Liver (tissue), 9 donors: Measurements from ENCODE around the gene LAX1. TPM values are rescaled to one million over a fixed set of nuclear protein-coding genes. Genes with fewer than 3 reads are reported as not detected.
"Not testable (repeated sequence)": the region's sequence is repeated elsewhere in the genome, so short reads cannot be mapped to it uniquely, and the experiment has no call there.

Source experiments
- DNase-seq: peaks from one replicate; pipeline ENCODE4 v3.0.0-alpha.2; 2017; ENCODE audit warnings: low spot score
- H3K27ac ChIP-seq, 2 donors: one replicate each; pipeline ENCODE4 v1.7.0; 2013; ENCODE audit warnings: inconsistent platforms in 2 of 2, low read length in 2 of 2, control low read depth in 1 of 2, low read depth in 1 of 2, mild to moderate bottlenecking in 1 of 2
- H3K27me3 ChIP-seq, 4 donors: one replicate each; pipeline versions ENCODE4 v1.6.1 to v1.7.0; 2013; ENCODE audit warnings: low read length in 3 of 4, inconsistent platforms in 1 of 4, mild to moderate bottlenecking in 1 of 4, moderate library complexity in 1 of 4; ENCODE audit not compliant: control insufficient read depth in 4 of 4, insufficient read depth in 4 of 4
- H3K36me3 ChIP-seq, 4 donors: one replicate each; pipeline versions ENCODE4 v1.6.1 to v1.7.0; 2013; ENCODE audit warnings: low read length in 3 of 4, mild to moderate bottlenecking in 3 of 4, low read depth in 1 of 4, moderate library complexity in 1 of 4; ENCODE audit not compliant: control insufficient read depth in 4 of 4, insufficient read depth in 3 of 4
- H3K4me1 ChIP-seq, 4 donors: one replicate each; pipeline versions ENCODE4 v1.6.1 to v1.7.0; 2013; ENCODE audit warnings: low read length in 3 of 4, mild to moderate bottlenecking in 3 of 4, moderate library complexity in 1 of 4; ENCODE audit not compliant: control insufficient read depth in 4 of 4, insufficient read depth in 4 of 4
- H3K4me3 ChIP-seq, 3 donors: one replicate each; pipeline versions ENCODE4 v1.6.1 to v1.7.0; 2013; ENCODE audit warnings: low read length in 3 of 3, control low read depth in 1 of 3, low read depth in 1 of 3, mild to moderate bottlenecking in 1 of 3
- H3K9ac ChIP-seq, 2 donors: one replicate each; pipeline ENCODE4 v1.7.0; 2013; ENCODE audit warnings: low read length in 2 of 2, mild to moderate bottlenecking in 2 of 2, moderate library complexity in 2 of 2, control low read depth in 1 of 2, low read depth in 1 of 2
- H3K9me3 ChIP-seq, 4 donors: one replicate each; pipeline versions ENCODE4 v1.6.1 to v1.7.0; 2013; ENCODE audit warnings: low read length in 3 of 4; ENCODE audit not compliant: control insufficient read depth in 4 of 4
- ATF3 ChIP-seq: IDR thresholded peaks from 2 replicates; pipeline ENCODE4 v1.6.1; 2016; ENCODE audit warnings: antibody characterized with exemption
- CTCF ChIP-seq: fragments of 150-350 bp; IDR thresholded peaks from 2 replicates; pipeline ENCODE4 v1.5.1; 2017; ENCODE audit warnings: improper control_type of control experiment, low read depth, low read length; ENCODE audit not compliant: missing input control
- EGR1 ChIP-seq, 2 donors: IDR thresholded peaks; 2 replicates each; pipeline ENCODE4 v1.6.1; 2016 to 2018; ENCODE audit warnings: antibody characterized with exemption in 2 of 2, low read depth in 2 of 2
- FOXA1 ChIP-seq: IDR thresholded peaks from 2 replicates; pipeline ENCODE4 v1.6.1; 2016; ENCODE audit warnings: antibody characterized with exemption
- FOXA2 ChIP-seq: IDR thresholded peaks from 2 replicates; pipeline ENCODE4 v1.6.1; 2016; ENCODE audit warnings: antibody characterized with exemption
- GABPA ChIP-seq, 2 donors: IDR thresholded peaks in 1 of 2; conservative IDR thresholded peaks in 1 of 2; 2 replicates each; pipeline ENCODE4 v1.6.1; 2016; ENCODE audit warnings: antibody characterized with exemption in 2 of 2, mild to moderate bottlenecking in 1 of 2, moderate library complexity in 1 of 2
- HNF4A ChIP-seq, 2 donors: conservative IDR thresholded peaks; 2 replicates each; pipeline ENCODE4 v1.6.1; 2016; ENCODE audit warnings: antibody characterized with exemption in 2 of 2, mild to moderate bottlenecking in 2 of 2
- HNF4G ChIP-seq: IDR thresholded peaks from 2 replicates; pipeline ENCODE4 v1.6.1; 2016; ENCODE audit warnings: antibody characterized with exemption
- MAX ChIP-seq: IDR thresholded peaks from 2 replicates; pipeline ENCODE4 v1.6.1; 2016; ENCODE audit warnings: antibody characterized with exemption
- NR2F2 ChIP-seq: IDR thresholded peaks from 2 replicates; pipeline ENCODE4 v1.6.1; 2016; ENCODE audit warnings: antibody characterized with exemption
- RAD21 ChIP-seq, 2 donors: IDR thresholded peaks; 2 replicates each; pipeline ENCODE4 v1.6.1; 2016; ENCODE audit warnings: antibody characterized with exemption in 2 of 2, mild to moderate bottlenecking in 2 of 2
- RXRA ChIP-seq, 2 donors: IDR thresholded peaks; 2 replicates each; pipeline ENCODE4 v1.6.1; 2017 to 2018; ENCODE audit warnings: antibody characterized with exemption in 2 of 2, mild to moderate bottlenecking in 1 of 2
- SP1 ChIP-seq: IDR thresholded peaks from 2 replicates; pipeline ENCODE4 v1.6.1; 2018; ENCODE audit warnings: antibody characterized with exemption, mild to moderate bottlenecking
- TAF1 ChIP-seq: conservative IDR thresholded peaks from 2 replicates; pipeline ENCODE4 v1.6.1; 2016; ENCODE audit warnings: antibody characterized with exemption, mild to moderate bottlenecking
- YY1 ChIP-seq: IDR thresholded peaks from 2 replicates; pipeline ENCODE4 v1.6.1; 2016; ENCODE audit warnings: antibody characterized with exemption, mild to moderate bottlenecking
- WGBS: extraction: QIAGEN DNeasy Blood & Tissue Kit; methylation state at CpG from one replicate; pipeline ENCODE4 v1.1.7; 2013; 5-methylcytosine and 5-hydroxymethylcytosine counted together
- polyA plus RNA-seq, 2 donors: library from polyadenylated mRNA; stranded (reverse) in 1 of 2; unstranded in 1 of 2; fragments of 200-250 nt in 1 of 2; fragments of >200 nt in 1 of 2; fragmentation: Nextera tagmentation in 1 of 2; extraction: Ambion mirVana in 1 of 2; gene quantifications; one replicate each; pipeline versions ENCODE4 v1.2.1 to v1.2.3, GENCODE V29; 2013 to 2015
- total RNA-seq, 2 donors: library from RNA; depleted of rRNA; stranded (reverse); fragments of >200 nt; gene quantifications; one replicate each; pipeline ENCODE4 v1.2.3, GENCODE V29; 2014
- TF ChIP-seq, protein P1 (sequence below): IDR thresholded peaks from 2 replicates; pipeline ENCODE4 v1.6.1; 2016; ENCODE audit warnings: antibody characterized with exemption, mild to moderate bottlenecking
- TF ChIP-seq, protein P2 (sequence below): IDR thresholded peaks from 2 replicates; pipeline ENCODE4 v1.6.1; 2016; ENCODE audit warnings: antibody characterized with exemption
- donor health status: healthy.
- donor health status: healthy.
- donor health status: healthy.
- donor health status: healthy.
- donor health status: healthy.

The LAX1 gene
- total and polyA plus RNA-seq, 4 donors: 0.21 to 0.67 (median 0.38) TPM

- WGBS: 86% methylated on average over 4 of the region's 4 CpGs
- DNase-seq: no peak
- Histone ChIP-seq H3K36me3 (no peaks in the 10 kb centered on the region), H3K27ac (no peak overlapping the region), H3K27me3 (no peaks in the 10 kb centered on the region), H3K4me3 (no peak overlapping the region), H3K9ac (no peak overlapping the region), H3K4me1 (no peaks in the 10 kb centered on the region), H3K9me3 (no peaks in the 10 kb centered on the region)
- TF ChIP-seq CTCF (no peak), GABPA (IDR thresholded peaks at IDR 0.05 in 1 of 2, conservative IDR thresholded peaks at IDR 0.05 in 1 of 2) (no peak), ATF3 (no peak), NR2F2 (no peak), HNF4A (conservative IDR thresholded peaks at IDR 0.05) (no peak), HNF4G (no peak), FOXA1 (no peak), YY1 (no peak), RAD21 (IDR thresholded peaks at IDR 0.05) (no peak), FOXA2 (no peak), EGR1 (IDR thresholded peaks at IDR 0.05; ENCODE audit: low read depth in 2 of 2) (no peak), SP1 (no peak)
- TF ChIP-seq, protein P1, sequence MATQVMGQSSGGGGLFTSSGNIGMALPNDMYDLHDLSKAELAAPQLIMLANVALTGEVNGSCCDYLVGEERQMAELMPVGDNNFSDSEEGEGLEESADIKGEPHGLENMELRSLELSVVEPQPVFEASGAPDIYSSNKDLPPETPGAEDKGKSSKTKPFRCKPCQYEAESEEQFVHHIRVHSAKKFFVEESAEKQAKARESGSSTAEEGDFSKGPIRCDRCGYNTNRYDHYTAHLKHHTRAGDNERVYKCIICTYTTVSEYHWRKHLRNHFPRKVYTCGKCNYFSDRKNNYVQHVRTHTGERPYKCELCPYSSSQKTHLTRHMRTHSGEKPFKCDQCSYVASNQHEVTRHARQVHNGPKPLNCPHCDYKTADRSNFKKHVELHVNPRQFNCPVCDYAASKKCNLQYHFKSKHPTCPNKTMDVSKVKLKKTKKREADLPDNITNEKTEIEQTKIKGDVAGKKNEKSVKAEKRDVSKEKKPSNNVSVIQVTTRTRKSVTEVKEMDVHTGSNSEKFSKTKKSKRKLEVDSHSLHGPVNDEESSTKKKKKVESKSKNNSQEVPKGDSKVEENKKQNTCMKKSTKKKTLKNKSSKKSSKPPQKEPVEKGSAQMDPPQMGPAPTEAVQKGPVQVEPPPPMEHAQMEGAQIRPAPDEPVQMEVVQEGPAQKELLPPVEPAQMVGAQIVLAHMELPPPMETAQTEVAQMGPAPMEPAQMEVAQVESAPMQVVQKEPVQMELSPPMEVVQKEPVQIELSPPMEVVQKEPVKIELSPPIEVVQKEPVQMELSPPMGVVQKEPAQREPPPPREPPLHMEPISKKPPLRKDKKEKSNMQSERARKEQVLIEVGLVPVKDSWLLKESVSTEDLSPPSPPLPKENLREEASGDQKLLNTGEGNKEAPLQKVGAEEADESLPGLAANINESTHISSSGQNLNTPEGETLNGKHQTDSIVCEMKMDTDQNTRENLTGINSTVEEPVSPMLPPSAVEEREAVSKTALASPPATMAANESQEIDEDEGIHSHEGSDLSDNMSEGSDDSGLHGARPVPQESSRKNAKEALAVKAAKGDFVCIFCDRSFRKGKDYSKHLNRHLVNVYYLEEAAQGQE: no peak
These were observed 8.9 kb upstream of the LAX1 start for GRCh38 chr1:203756036-203756435.

DNA sequence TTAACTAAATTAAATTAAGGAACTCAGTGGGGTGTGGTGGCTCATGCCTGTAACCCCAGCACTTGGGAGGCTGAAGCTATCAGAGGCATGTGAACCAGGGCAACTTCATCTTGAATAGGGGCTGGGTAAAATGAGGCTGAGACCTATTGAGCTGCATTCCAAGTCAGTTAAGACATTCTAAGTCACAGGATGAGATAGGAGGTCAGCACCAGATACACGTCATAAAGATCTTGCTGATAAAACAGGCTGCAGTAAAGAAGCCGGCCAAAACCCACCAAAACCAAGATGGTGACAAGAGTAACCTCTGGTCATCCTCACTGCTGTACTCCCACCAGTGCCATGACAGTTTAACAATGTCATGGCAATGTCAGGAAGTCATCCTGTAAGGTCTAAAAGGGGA, 6.2 kb upstream of the LAX1 start:
- not testable (repeated sequence) for DNase-seq, H3K9me3 ChIP-seq
- 94% methylated on average over 2 of the region's 2 CpGs for WGBS

DNA sequence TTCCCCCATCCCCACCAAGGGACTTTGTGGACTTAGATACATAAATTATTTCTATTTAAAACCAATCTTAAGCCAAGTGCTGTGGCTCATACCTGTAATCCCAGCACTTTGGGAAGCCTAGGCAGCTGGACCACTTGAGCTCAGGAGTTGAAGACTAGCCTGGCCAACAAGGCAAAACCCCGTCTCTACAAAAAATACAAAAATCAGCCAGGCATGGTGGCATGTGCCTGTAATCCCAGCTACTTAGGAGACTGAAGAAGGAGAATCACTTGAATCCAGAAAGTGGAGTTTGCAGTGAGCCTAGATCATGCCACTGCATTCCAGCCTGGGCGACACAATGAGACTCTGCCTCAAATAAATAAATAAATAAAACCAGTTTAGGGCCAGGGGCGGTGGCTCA, 4.5 kb upstream of the LAX1 start:
- Histone ChIP-seq H3K36me3 (no peaks in the 10 kb centered on the region), H3K4me3 (no peak overlapping the region), H3K9ac (no peak overlapping the region), H3K27ac (no peak overlapping the region), H3K9me3 (no peaks in the 10 kb centered on the region), H3K27me3 (no peaks in the 10 kb centered on the region), H3K4me1 (no peaks in the 10 kb centered on the region)
- TF ChIP-seq RXRA (IDR thresholded peaks at IDR 0.05) (no peak), FOXA1 (no peak), SP1 (no peak), GABPA (IDR thresholded peaks at IDR 0.05 in 1 of 2, conservative IDR thresholded peaks at IDR 0.05 in 1 of 2) (no peak), CTCF (no peak), MAX (no peak), HNF4G (no peak), HNF4A (conservative IDR thresholded peaks at IDR 0.05) (no peak), RAD21 (IDR thresholded peaks at IDR 0.05) (no peak), FOXA2 (no peak), EGR1 (IDR thresholded peaks at IDR 0.05; ENCODE audit: low read depth in 2 of 2) (no peak), YY1 (no peak), ATF3 (no peak), NR2F2 (no peak), TAF1 (no peak)
- TF ChIP-seq, protein P2, sequence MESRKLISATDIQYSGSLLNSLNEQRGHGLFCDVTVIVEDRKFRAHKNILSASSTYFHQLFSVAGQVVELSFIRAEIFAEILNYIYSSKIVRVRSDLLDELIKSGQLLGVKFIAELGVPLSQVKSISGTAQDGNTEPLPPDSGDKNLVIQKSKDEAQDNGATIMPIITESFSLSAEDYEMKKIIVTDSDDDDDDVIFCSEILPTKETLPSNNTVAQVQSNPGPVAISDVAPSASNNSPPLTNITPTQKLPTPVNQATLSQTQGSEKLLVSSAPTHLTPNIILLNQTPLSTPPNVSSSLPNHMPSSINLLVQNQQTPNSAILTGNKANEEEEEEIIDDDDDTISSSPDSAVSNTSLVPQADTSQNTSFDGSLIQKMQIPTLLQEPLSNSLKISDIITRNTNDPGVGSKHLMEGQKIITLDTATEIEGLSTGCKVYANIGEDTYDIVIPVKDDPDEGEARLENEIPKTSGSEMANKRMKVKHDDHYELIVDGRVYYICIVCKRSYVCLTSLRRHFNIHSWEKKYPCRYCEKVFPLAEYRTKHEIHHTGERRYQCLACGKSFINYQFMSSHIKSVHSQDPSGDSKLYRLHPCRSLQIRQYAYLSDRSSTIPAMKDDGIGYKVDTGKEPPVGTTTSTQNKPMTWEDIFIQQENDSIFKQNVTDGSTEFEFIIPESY: no peak
- DNase-seq: no peak
- 97% methylated on average over 3 of the region's 3 CpGs for WGBS

More for the DNA sequence above, 6.2 kb upstream of the LAX1 start:
- not testable (repeated sequence) for H3K4me3 ChIP-seq, H3K36me3 ChIP-seq, H3K27ac ChIP-seq, H3K4me1 ChIP-seq, H3K27me3 ChIP-seq, H3K9ac ChIP-seq
